Mammary epithelial cell (primary cell): ENCODE results near the gene ZFP36L1.

ENCODE experiments used
- CTCF ChIP-seq, 2 donors: IDR thresholded peaks in 1 of 2; conservative IDR thresholded peaks in 1 of 2; 2 replicates each; pipeline ENCODE4 v1.5.1; 2011 to 2012; ENCODE audit warnings: inconsistent platforms in 2 of 2, low read length in 2 of 2, mild to moderate bottlenecking in 2 of 2, control low read depth in 1 of 2, low read depth in 1 of 2; ENCODE audit not compliant: insufficient read depth in 1 of 2; ENCODE audit errors: extremely low read depth in 1 of 2
- EZH2 ChIP-seq: IDR thresholded peaks from 2 replicates; pipeline ENCODE4 v1.6.1; 2012; ENCODE audit warnings: low read length, inconsistent platforms, borderline replicate concordance

DNA sequence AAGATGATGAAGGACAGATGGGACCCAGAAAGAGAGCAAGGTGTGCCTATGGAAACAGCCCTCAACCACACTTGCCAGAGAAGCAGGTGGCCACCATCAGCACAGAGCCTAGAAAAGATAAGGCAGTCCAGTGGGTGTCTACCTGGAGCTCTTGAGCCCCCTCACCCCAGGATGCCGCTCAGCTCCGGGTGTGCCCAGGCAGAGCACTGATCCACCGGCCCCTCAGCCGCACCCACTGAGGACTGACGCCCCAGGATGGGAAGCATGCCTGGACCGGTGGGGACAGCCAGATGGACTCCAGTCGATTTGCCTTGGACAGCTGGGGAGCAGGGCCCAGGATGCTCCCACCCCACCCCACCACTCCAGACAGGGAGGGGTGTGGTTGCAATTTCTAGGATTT is 15.1 kb upstream of the ZFP36L1 start:
- TF ChIP-seq CTCF (conservative IDR thresholded peaks at IDR 0.05 in 1 of 2, IDR thresholded peaks at IDR 0.05 in 1 of 2; ENCODE audit: extremely low read depth in 1 of 2, insufficient read depth in 1 of 2, low read depth in 1 of 2, low read length in 2 of 2) (no peak), EZH2 (no peak)
